Adipose tissue (tissue), 3 donors: ENCODE results near the gene STAC. TPM values are rescaled to one million over a fixed set of nuclear protein-coding genes. Genes with fewer than 3 reads are reported as not detected.

Experiments
- H3K27ac ChIP-seq: one replicate; pipeline ENCODE4 v1.5.1; 2013; ENCODE audit warnings: low read depth, low read length
- WGBS, 3 donors: extraction: QIAGEN DNeasy Blood & Tissue Kit; methylation state at CpG; one replicate each; pipeline ENCODE4 v1.1.7; 2013; 5-methylcytosine and 5-hydroxymethylcytosine counted together
- polyA plus RNA-seq, 3 donors: library from polyadenylated mRNA; stranded (reverse); fragments of 200-250 nt; gene quantifications; one replicate each; pipeline ENCODE4 v1.2.3, GENCODE V29; 2013
- donor health status: healthy with polysubstance abuse.
- donor health status: Bipolar disorder and iron deficiency.
- donor health status: healthy.

The STAC gene
- 1 to 10 TPM in 1 of 3 donors, under 1 TPM in 2; 0.08 to 1.3 (median 0.34) TPM for polyA plus RNA-seq

GRCh38 chr3:36380221-36381031 lies at the start of gene STAC:
TSS of gene STAC (plus strand) at chr3:36380504. CDS start at chr3:36380644, 140 bp downstream.
- no peak within 1 kb of the TSS for H3K27ac ChIP-seq
- 1 to 2% (median 2%) methylated on average over 62 to 73 of the region's 73 CpGs for WGBS, 3 donors

- no peak overlapping the region for H3K27ac ChIP-seq
These were observed 48.2 kb upstream of the STAC start for GRCh38 chr3:36332139-36332538.

GRCh38 chr3:36362216-36362615 lies 18.1 kb upstream of the STAC start:
- no peak overlapping the region for H3K27ac ChIP-seq
- 67 to 78% (median 70%) methylated on average over 4 of the region's 4 CpGs for WGBS, 3 donors

GRCh38 chr3:36362973-36363372 lies 17.3 kb upstream of the STAC start:
- H3K27ac ChIP-seq, result no peak overlapping the region
- WGBS, 3 donors, result 12 to 49% (median 43%) methylated on average over 2 of the region's 2 CpGs

GRCh38 chr3:36364260-36364659 lies 16.0 kb upstream of the STAC start:
- WGBS, 3 donors, result 84 to 90% (median 87%) methylated on average over 4 of the region's 4 CpGs
- no peak overlapping the region for H3K27ac ChIP-seq

- H3K27ac ChIP-seq, result no peak overlapping the region
- 74 to 88% (median 88%) methylated on average over 3 of the region's 3 CpGs for WGBS, 3 donors
These were observed 14.5 kb upstream of the STAC start for GRCh38 chr3:36365829-36366228.

- H3K27ac ChIP-seq, result no peak overlapping the region
- WGBS, 3 donors, result 67 to 88% (median 84%) methylated on average over 4 of the region's 4 CpGs
These were observed 14.0 kb upstream of the STAC start for GRCh38 chr3:36366308-36366707.

GRCh38 chr3:36367912-36368573 lies 12.3 kb upstream of the STAC start:
- WGBS, 3 donors, result 88 to 90% (median 89%) methylated on average over 3 of the region's 3 CpGs
- H3K27ac ChIP-seq, result no peak overlapping the region

- no peak overlapping the region for H3K27ac ChIP-seq
These were observed 7.8 kb upstream of the STAC start for GRCh38 chr3:36372534-36372935.

GRCh38 chr3:36373084-36373483 lies 7.2 kb upstream of the STAC start:
- no peak overlapping the region for H3K27ac ChIP-seq

GRCh38 chr3:36373666-36374065 lies 6.6 kb upstream of the STAC start:
- no peak overlapping the region for H3K27ac ChIP-seq
- 57 to 82% (median 62%) methylated on average over 3 of the region's 3 CpGs for WGBS, 3 donors

- no peak overlapping the region for H3K27ac ChIP-seq
- WGBS, 3 donors, result 14 to 21% (median 21%) methylated on average over 8 of the region's 8 CpGs
These were observed 458 bp upstream of the STAC start for GRCh38 chr3:36379872-36380220.

- whole genome bisulfite sequencing, 3 donors, result 46 to 58% (median 55%) methylated on average over 8 of the region's 8 CpGs
- H3K27ac ChIP-seq, result no peak overlapping the region
These were observed 1.1 kb downstream of the STAC start for GRCh38 chr3:36381311-36381956.

GRCh38 chr3:36393563-36393962 lies 13.3 kb downstream of the STAC start:
- H3K27ac ChIP-seq, result no peak overlapping the region
- WGBS, 3 donors, result 68 to 81% (median 70%) methylated on average over 1 of the region's 1 CpG

GRCh38 chr3:36394176-36394575 lies 13.9 kb downstream of the STAC start:
- no peak overlapping the region for H3K27ac ChIP-seq

GRCh38 chr3:36397841-36398240 lies 17.5 kb downstream of the STAC start:
- no peak overlapping the region for H3K27ac ChIP-seq
- WGBS, 3 donors, result 70 to 85% (median 85%) methylated on average over 2 of the region's 2 CpGs

- H3K27ac ChIP-seq, result no peak overlapping the region
- WGBS, 3 donors, result 73 to 86% (median 79%) methylated on average over 5 of the region's 5 CpGs
These were observed 19.6 kb downstream of the STAC start for GRCh38 chr3:36399933-36400332.

GRCh38 chr3:36401056-36401455 lies 20.8 kb downstream of the STAC start:
- 71 to 88% (median 83%) methylated on average over 1 of the region's 1 CpG for WGBS, 3 donors
- H3K27ac ChIP-seq, result no peak overlapping the region

- H3K27ac ChIP-seq, result no peak overlapping the region
These were observed 23.4 kb downstream of the STAC start for GRCh38 chr3:36403661-36404060.

GRCh38 chr3:36405190-36405589 lies 24.9 kb downstream of the STAC start:
- WGBS, 3 donors, result 79 to 92% (median 91%) methylated on average over 4 of the region's 4 CpGs
- H3K27ac ChIP-seq, result no peak overlapping the region
